Panc1 (cell line): ENCODE data around the gene HLA-DMB. TPM values are rescaled to one million over a fixed set of nuclear protein-coding genes. Genes with fewer than 3 reads are reported as not detected.

Experiments
- ATAC-seq: fragments of 200-7000 bp; cut with Tn5 transposase; 2 replicates; pipeline ENCODE4 v1.9.1; 2020; ENCODE audit warnings: mild to moderate bottlenecking, moderate library complexity
- BruUV-seq: library from RNA; stranded (reverse); fragments of 400-500 nt; replicated peaks from 2 replicates; lab custom pipeline; 2021; lab: Mats Ljungman, UMichigan
- CTCF ChIA-PET: fragments of 300-600 bp; sonication (Branson Sonifier 250); formaldehyde crosslinking; loops from one replicate; lab custom pipeline; 2022; ENCODE audit warnings: antibody characterized with exemption; lab: Charles Lee
- POLR2A ChIA-PET: fragments of 300-600 bp; sonication (Branson Sonifier 250); formaldehyde crosslinking; loops from one replicate; lab custom pipeline; 2022; ENCODE audit warnings: antibody characterized with exemption; lab: Charles Lee
- DNase-seq: peaks from one replicate; pipeline ENCODE4 v3.0.0-alpha.2; 2010; ENCODE audit warnings: low read depth, low spot score
- H3K27ac ChIP-seq: 2 replicates; pipeline ENCODE4 v1.5.1; 2011; ENCODE audit warnings: mild to moderate bottlenecking, low read length, inconsistent platforms
- H3K27me3 ChIP-seq: fragments of 200-500 bp; sonication (Bioruptor generic); 2 replicates; pipeline ENCODE4 v1.6.0; 2014; ENCODE audit warnings: low read length, inconsistent platforms; ENCODE audit not compliant: control insufficient read depth, insufficient read depth
- H3K36me3 ChIP-seq: fragments of 200-500 bp; sonication (Bioruptor generic); 2 replicates; pipeline ENCODE4 v1.5.1; 2014; ENCODE audit warnings: inconsistent platforms, mild to moderate bottlenecking, low read length, moderate library complexity; ENCODE audit not compliant: control insufficient read depth, insufficient read depth
- H3K4me1 ChIP-seq: 2 replicates; pipeline ENCODE4 v1.5.1; 2011; ENCODE audit warnings: inconsistent platforms, mild to moderate bottlenecking, low read length, moderate library complexity; ENCODE audit not compliant: control insufficient read depth, insufficient read depth
- H3K4me3 ChIP-seq, 2 experiments: 2 replicates each; pipeline ENCODE4 v1.5.1; 2011 to 2012; ENCODE audit warnings: low read depth in 2 of 2, low read length in 2 of 2, mild to moderate bottlenecking in 2 of 2, inconsistent platforms in 1 of 2, moderate library complexity in 1 of 2
- H3K9me3 ChIP-seq: fragments of 200-500 bp; sonication (Bioruptor generic); 2 replicates; pipeline ENCODE4 v1.5.1; 2014; ENCODE audit warnings: low read depth, mild to moderate bottlenecking, inconsistent platforms, low read length, moderate library complexity; ENCODE audit not compliant: control insufficient read depth, insufficient read depth
- POLR2AphosphoS5 ChIP-seq: IDR thresholded peaks from 2 replicates; pipeline ENCODE4 v1.6.1; 2012; ENCODE audit warnings: mild to moderate bottlenecking, low read depth, low read length, moderate library complexity
- REST ChIP-seq, 2 experiments: IDR thresholded peaks; 2 replicates each; pipeline ENCODE4 v1.6.1; 2011 to 2012; ENCODE audit warnings: low read depth in 2 of 2, control low read depth in 1 of 2, low read length in 1 of 2, mild to moderate bottlenecking in 1 of 2, moderate library complexity in 1 of 2; ENCODE audit not compliant: insufficient read depth in 1 of 2
- SIN3A ChIP-seq: IDR thresholded peaks from 2 replicates; pipeline ENCODE4 v1.6.1; 2012; ENCODE audit warnings: low read depth, mild to moderate bottlenecking, low read length, moderate library complexity, borderline replicate concordance; ENCODE audit not compliant: insufficient read depth
- TCF7L2 ChIP-seq: IDR thresholded peaks from 2 replicates; pipeline ENCODE4 v1.6.1; 2011; ENCODE audit warnings: mild to moderate bottlenecking, low read depth, low read length, inconsistent platforms
- in situ Hi-C: cut with HindIII; loops from 2 replicates; pipeline ENCODE4 v1.10.0; 2016; ENCODE audit warnings: low sequenced_read_pairs, low pct_unique_long_range_greater_than_20kb
- intact Hi-C: fragments of 100-400 bp; cut with micrococcal nuclease; formaldehyde crosslinking; loops from one replicate; pipeline ENCODE4 v1.10.0; 2022; ENCODE audit not compliant: unreplicated experiment
- total RNA-seq: library from RNA; stranded (reverse); gene quantifications from one replicate; pipeline ENCODE4 v1.2.1, GENCODE V29; 2021; ENCODE audit not compliant: unreplicated experiment
- TF ChIP-seq, protein P1 (sequence below): fragments of 450-650 bp; IDR thresholded peaks from 2 replicates; pipeline ENCODE4 v1.5.1; 2017; ENCODE audit warnings: mild to moderate bottlenecking

Gene HLA-DMB
- total RNA-seq, 1 experiment from 2014 or later, result 0.44 TPM

- no TSS peak for BruUV-seq
- Histone ChIP-seq H3K36me3 (no peaks in the 10 kb centered on the region), H3K4me3 (no peak overlapping the region), H3K27ac (no peak overlapping the region), H3K27me3 (no peaks in the 10 kb centered on the region), H3K4me1 (peaks cover 1% of the 10 kb centered on the region; the same call in 1 of the 2 replicates), H3K9me3 (no peaks in the 10 kb centered on the region)
- ATAC-seq, result no peak
- TF ChIP-seq SIN3A (no peak), TCF7L2 (no peak), POLR2AphosphoS5 (no peak), REST (IDR thresholded peaks at IDR 0.05; ENCODE audit: insufficient read depth in 1 of 2, low read depth in 2 of 2, low read length in 1 of 2) (no peak)
- TF ChIP-seq, protein P1, sequence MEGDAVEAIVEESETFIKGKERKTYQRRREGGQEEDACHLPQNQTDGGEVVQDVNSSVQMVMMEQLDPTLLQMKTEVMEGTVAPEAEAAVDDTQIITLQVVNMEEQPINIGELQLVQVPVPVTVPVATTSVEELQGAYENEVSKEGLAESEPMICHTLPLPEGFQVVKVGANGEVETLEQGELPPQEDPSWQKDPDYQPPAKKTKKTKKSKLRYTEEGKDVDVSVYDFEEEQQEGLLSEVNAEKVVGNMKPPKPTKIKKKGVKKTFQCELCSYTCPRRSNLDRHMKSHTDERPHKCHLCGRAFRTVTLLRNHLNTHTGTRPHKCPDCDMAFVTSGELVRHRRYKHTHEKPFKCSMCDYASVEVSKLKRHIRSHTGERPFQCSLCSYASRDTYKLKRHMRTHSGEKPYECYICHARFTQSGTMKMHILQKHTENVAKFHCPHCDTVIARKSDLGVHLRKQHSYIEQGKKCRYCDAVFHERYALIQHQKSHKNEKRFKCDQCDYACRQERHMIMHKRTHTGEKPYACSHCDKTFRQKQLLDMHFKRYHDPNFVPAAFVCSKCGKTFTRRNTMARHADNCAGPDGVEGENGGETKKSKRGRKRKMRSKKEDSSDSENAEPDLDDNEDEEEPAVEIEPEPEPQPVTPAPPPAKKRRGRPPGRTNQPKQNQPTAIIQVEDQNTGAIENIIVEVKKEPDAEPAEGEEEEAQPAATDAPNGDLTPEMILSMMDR, result no peak
- DNase-seq, result no peak
- ChIA-PET POLR2A (no interaction called here), CTCF (no interaction called here)
- intact Hi-C loops, result loop anchor here (5.0 kb wide), 2 partner anchors 59 to 94 kb away; no protein-coding TSS in a partner anchor
- in situ Hi-C loops, result no loop called here
Observed at GRCh38 chr6:32888576-32888975, 52.3 kb downstream of the HLA-DMB start.

DNA sequence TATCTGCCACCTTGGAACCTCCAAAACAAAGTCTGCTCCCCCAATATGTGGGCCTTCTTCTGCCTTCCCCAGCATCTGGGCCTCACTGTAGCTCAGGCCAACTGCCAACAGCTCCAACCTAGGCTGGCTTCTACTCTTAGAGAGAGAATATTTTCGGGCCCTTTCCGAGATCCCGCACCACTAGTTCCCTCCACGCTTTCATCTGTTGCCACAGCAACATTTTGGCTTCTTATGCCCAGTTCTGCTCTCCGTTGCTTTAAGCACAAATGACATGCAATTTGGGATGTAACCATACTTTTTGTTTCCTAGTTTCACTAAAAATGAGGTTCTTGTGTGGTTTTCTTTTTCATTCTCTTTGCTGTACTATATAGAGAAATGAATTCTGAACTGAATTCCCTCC, 53.2 kb downstream of the HLA-DMB start:
- DNase-seq (no peak), ATAC-seq (no peak)
- H3K36me3 ChIP-seq, result no peaks in the 10 kb centered on the region
- TF ChIP-seq, protein P1, result no peak
- TF ChIP-seq SIN3A, result no peak
- no peak for TF ChIP-seq POLR2AphosphoS5
- no peak for TF ChIP-seq TCF7L2
- TF ChIP-seq REST (IDR thresholded peaks at IDR 0.05; ENCODE audit: insufficient read depth in 1 of 2, low read depth in 2 of 2, low read length in 1 of 2), result no peak
- no TSS peak for BruUV-seq
- CTCF ChIA-PET, result no interaction called here
- intact Hi-C loops, result loop anchor here (5.0 kb wide), 2 partner anchors 60 to 95 kb away; no protein-coding TSS in a partner anchor
- H3K27me3 ChIP-seq, result no peaks in the 10 kb centered on the region
- no peaks in the 10 kb centered on the region for H3K9me3 ChIP-seq
- in situ Hi-C loops, result no loop called here
- no peaks in the 10 kb centered on the region for H3K4me1 ChIP-seq
- H3K4me3 ChIP-seq, result no peak overlapping the region
- H3K27ac ChIP-seq, result no peak overlapping the region
- POLR2A ChIA-PET, result interaction anchor here (0.5 kb wide), 1 partner anchor 17 kb away, joined by 4 read pairs; no protein-coding TSS in a partner anchor
